CD14-positive monocyte (primary cell): ENCODE measurements around the gene SYNPO. TPM values are rescaled to one million over a fixed set of nuclear protein-coding genes. Genes with fewer than 3 reads are reported as not detected.

Experiments used
- DNase-seq, 3 donors: peaks; one replicate each; pipeline ENCODE4 v3.0.0-alpha.2; 2011 to 2022
- H2AFZ ChIP-seq: 2 replicates; pipeline ENCODE4 v1.6.0; 2012; ENCODE audit warnings: mild to moderate bottlenecking, low read depth, low read length, inconsistent platforms; ENCODE audit not compliant: insufficient read depth, poor library complexity, severe bottlenecking
- H3K27ac ChIP-seq, 2 donors: 1 replicate in 1 of 2; 2 replicates in 1 of 2; pipeline ENCODE4 v1.5.1; 2012 to 2013; ENCODE audit warnings: low read length in 2 of 2, control low read depth in 1 of 2, inconsistent platforms in 1 of 2, low read depth in 1 of 2, mild to moderate bottlenecking in 1 of 2
- H3K27me3 ChIP-seq, 2 donors: one replicate each; pipeline versions ENCODE4 v1.6.0 to v1.6.1; 2011 to 2013; ENCODE audit warnings: low read length in 2 of 2; ENCODE audit not compliant: control insufficient read depth in 2 of 2, insufficient read depth in 2 of 2
- H3K36me3 ChIP-seq, 2 donors: replicated peaks in 1 of 2; 1 replicate in 1 of 2; 2 replicates in 1 of 2; pipeline versions ENCODE4 v1.5.1 to v1.6.1; 2012 to 2013; ENCODE audit warnings: low read length in 2 of 2, control low read depth in 1 of 2, inconsistent platforms in 1 of 2, mild to moderate bottlenecking in 1 of 2; ENCODE audit not compliant: insufficient read depth in 2 of 2, control insufficient read depth in 1 of 2
- H3K4me1 ChIP-seq, 2 donors: 1 replicate in 1 of 2; 2 replicates in 1 of 2; pipeline versions ENCODE4 v1.5.1 to v1.6.1; 2012 to 2013; ENCODE audit warnings: low read length in 2 of 2, control low read depth in 1 of 2, inconsistent platforms in 1 of 2, mild to moderate bottlenecking in 1 of 2, moderate library complexity in 1 of 2; ENCODE audit not compliant: insufficient read depth in 2 of 2, control insufficient read depth in 1 of 2
- H3K4me2 ChIP-seq: replicated peaks from 2 replicates; pipeline ENCODE3; 2012; ENCODE audit warnings: low read length, moderate library complexity, mild to moderate bottlenecking; ENCODE audit not compliant: poor library complexity, severe bottlenecking; ENCODE audit errors: extremely low read depth
- H3K4me3 ChIP-seq, 3 experiments: fragments of 200-600 bp in 1 of 3; sonication (generic) in 1 of 3; replicated peaks in 1 of 3; 1 replicate in 2 of 3; 2 replicates in 1 of 3; pipeline ENCODE4 v1.5.1; 2011 to 2013; ENCODE audit warnings: low read length in 3 of 3, mild to moderate bottlenecking in 3 of 3, control low read depth in 2 of 3, low read depth in 2 of 3, inconsistent platforms in 1 of 3, moderate library complexity in 1 of 3
- H3K79me2 ChIP-seq: 2 replicates; pipeline ENCODE4 v1.6.0; 2012; ENCODE audit warnings: mild to moderate bottlenecking, control low read depth, inconsistent platforms, low read length, moderate library complexity; ENCODE audit not compliant: insufficient read depth
- H3K9ac ChIP-seq: 2 replicates; pipeline ENCODE4 v1.6.0; 2017; ENCODE audit warnings: low read length, mild to moderate bottlenecking; ENCODE audit not compliant: insufficient read depth, poor library complexity, severe bottlenecking
- H3K9me3 ChIP-seq, 2 donors: replicated peaks in 1 of 2; 1 replicate in 1 of 2; 2 replicates in 1 of 2; pipeline versions ENCODE4 v1.5.1 to v1.6.1; 2012 to 2013; ENCODE audit warnings: low read length in 2 of 2, control low read depth in 1 of 2; ENCODE audit not compliant: control insufficient read depth in 1 of 2, insufficient read depth in 1 of 2
- H4K20me1 ChIP-seq: 2 replicates; pipeline ENCODE4 v1.6.0; 2012; ENCODE audit warnings: mild to moderate bottlenecking, low read length, control low read depth, moderate library complexity; ENCODE audit not compliant: insufficient read depth
- H3K27ac Mint-ChIP-seq, 7 donors: one replicate each; pipeline ENCODE4 v1.8.0; 2020; ENCODE audit warnings: mild to moderate bottlenecking in 7 of 7, mixed read lengths in 7 of 7, moderate library complexity in 6 of 7, inconsistent platforms in 2 of 7
- H3K27me3 Mint-ChIP-seq, 3 donors: one replicate each; pipeline ENCODE4 v1.8.0; 2021 to 2022; ENCODE audit warnings: low read depth in 3 of 3, mild to moderate bottlenecking in 3 of 3, mixed read lengths in 3 of 3, moderate library complexity in 3 of 3, inconsistent platforms in 1 of 3
- H3K36me3 Mint-ChIP-seq, 2 donors: one replicate each; pipeline ENCODE4 v1.8.0; 2020; ENCODE audit warnings: mixed read lengths in 2 of 2, inconsistent platforms in 1 of 2, mild to moderate bottlenecking in 1 of 2
- H3K4me1 Mint-ChIP-seq: one replicate; pipeline ENCODE4 v1.8.0; 2020; ENCODE audit warnings: mild to moderate bottlenecking, mixed read lengths
- H3K4me3 Mint-ChIP-seq, 2 donors: one replicate each; pipeline ENCODE4 v1.8.0; 2020; ENCODE audit warnings: mild to moderate bottlenecking in 2 of 2, mixed read lengths in 2 of 2, moderate library complexity in 1 of 2
- H3K9me3 Mint-ChIP-seq, 7 donors: one replicate each; pipeline ENCODE4 v1.8.0; 2020 to 2022; ENCODE audit warnings: mixed read lengths in 7 of 7, mild to moderate bottlenecking in 6 of 7, moderate library complexity in 6 of 7, inconsistent platforms in 2 of 7
- CTCF ChIP-seq: fragments of 200-600 bp; IDR thresholded peaks from one replicate; pipeline ENCODE4 v1.8.0; 2022; ENCODE audit warnings: antibody characterized with exemption, mild to moderate bottlenecking
- WGBS: methylation state at CpG from one replicate; pipeline ENCODE4 v1.1.5; 2013; ENCODE audit warnings: missing lambda C conversion rate; ENCODE audit not compliant: insufficient coverage; 5-methylcytosine and 5-hydroxymethylcytosine counted together
- intact Hi-C, 2 donors: fragments of 100-400 bp; cut with micrococcal nuclease; formaldehyde crosslinking; loops; one replicate each; pipeline versions ENCODE4 v1.15.0 to v1.15.1; 2023
- polyA plus RNA-seq, 3 donors: library from polyadenylated mRNA; depleted of rRNA in 1 of 3; unstranded in 2 of 3; stranded (reverse) in 1 of 3; fragments of 300-500 nt in 2 of 3; fragments of >200 nt in 1 of 3; fragmentation: Illumina TruSeq in 2 of 3; gene quantifications; 1 replicate in 2 of 3; 2 replicates in 1 of 3; pipeline ENCODE4 v1.2.3, GENCODE V29; 2012 to 2021

The SYNPO gene
- polyA plus RNA-seq, 3 donors = not detected

GRCh38 chr5:150607991-150608390 lies 32.5 kb upstream of the SYNPO start:
- no peak for DNase-seq
- Mint-ChIP-seq H3K4me1 (no peaks in the 10 kb centered on the region), H3K36me3 (no peaks in the 10 kb centered on the region), H3K9me3 (no peaks in the 10 kb centered on the region), H3K27me3 (peaks cover 1 to 5% (median 4%) of the 10 kb centered on the region in 3 donors), H3K27ac (no peak overlapping the region), H3K4me3 (no peak overlapping the region)
- Histone ChIP-seq H4K20me1 (no peaks in the 10 kb centered on the region), H3K4me3 (no peak overlapping the region), H3K27me3 (no peaks in the 10 kb centered on the region), H3K9ac (no peak overlapping the region), H3K79me2 (no peaks in the 10 kb centered on the region), H3K27ac (no peak overlapping the region), H2AFZ (no peak overlapping the region), H3K9me3 (no peaks in the 10 kb centered on the region), H3K36me3 (no peaks in the 10 kb centered on the region), H3K4me1 (no peaks in the 10 kb centered on the region), H3K4me2 (no peak overlapping the region)
- TF ChIP-seq CTCF = no peak
- intact Hi-C loops = no loop called here
- WGBS = no CpG with 5 or more reads among the region's 4 CpGs

- Histone ChIP-seq H3K79me2 (no peaks in the 10 kb centered on the region), H3K4me3 (no peak overlapping the region), H3K27me3 (no peaks in the 10 kb centered on the region), H3K4me2 (no peak overlapping the region), H3K9me3 (no peaks in the 10 kb centered on the region), H3K27ac (no peak overlapping the region), H3K4me1 (no peaks in the 10 kb centered on the region), H3K9ac (no peak overlapping the region), H4K20me1 (no peaks in the 10 kb centered on the region), H2AFZ (no peak overlapping the region), H3K36me3 (no peaks in the 10 kb centered on the region)
- TF ChIP-seq CTCF = no peak
- Mint-ChIP-seq H3K36me3 (no peaks in the 10 kb centered on the region), H3K4me3 (no peak overlapping the region), H3K27me3 (peaks cover 2 to 12% (median 4%) of the 10 kb centered on the region in 3 donors), H3K4me1 (no peaks in the 10 kb centered on the region), H3K9me3 (no peaks in the 10 kb centered on the region), H3K27ac (no peak overlapping the region)
- intact Hi-C loops = no loop called here
- WGBS = 94% methylated on average over 2 of the region's 5 CpGs
- no peak for DNase-seq
Observed at GRCh38 chr5:150608991-150609390, 31.5 kb upstream of the SYNPO start.
